ENCODE measurements around the gene NELFA. TPM values are rescaled to one million over a fixed set of nuclear protein-coding genes. Genes with fewer than 3 reads are reported as not detected.

Gene NELFA
- total RNA-seq, 1 experiment from 2014 or later = 56.1 TPM

DNA sequence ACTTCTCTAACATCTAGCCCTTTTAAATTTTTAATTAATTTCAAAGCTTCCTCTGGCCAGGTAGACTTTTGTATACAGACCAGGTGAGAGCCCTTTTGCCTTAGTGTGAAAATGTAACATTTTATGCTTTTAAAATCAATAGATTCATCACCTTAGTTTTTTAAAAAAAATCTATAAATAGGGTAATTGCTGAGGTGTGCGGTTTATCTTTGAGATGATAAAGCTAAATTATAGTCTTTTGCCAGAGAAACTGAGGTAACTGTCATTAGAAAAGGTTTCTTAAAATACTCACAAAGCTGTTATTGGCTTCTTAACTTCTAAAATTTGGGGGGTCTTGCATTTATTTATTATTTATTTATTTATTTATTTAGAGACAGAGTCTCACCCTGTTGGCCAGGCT lies 62.9 kb downstream of the NELFA start:
- Histone ChIP-seq H3K79me2 (ENCODE audit: insufficient read depth, low read length) (peaks cover 41% of the 10 kb centered on the region), H3K36me3 (ENCODE audit: control insufficient read depth in 1 of 2, insufficient read depth in 2 of 2, low read length in 2 of 2) (peaks cover 18 to 30% of the 10 kb centered on the region in 2 experiments), H3K4me2 (ENCODE audit: low read length) (no peak overlapping the region), H3K27ac (ENCODE audit: low read depth, low read length) (no peak overlapping the region), H3K27me3 (ENCODE audit: insufficient read depth, low read length) (no peaks in the 10 kb centered on the region), H3K4me3 (replicated peaks in 1 of 2; ENCODE audit: low read depth in 1 of 2, low read length in 2 of 2) (no peak overlapping the region), H2AFZ (ENCODE audit: low read depth, low read length, poor library complexity, severe bottlenecking) (no peak overlapping the region), H4K20me1 (ENCODE audit: insufficient read depth) (peaks cover 2% of the 10 kb centered on the region; the same call in 1 of the 2 replicates), H3K9me2 (ENCODE audit: insufficient read depth) (no peaks in the 10 kb centered on the region), H3K4me1 (ENCODE audit: control insufficient read depth in 1 of 2, insufficient read depth in 2 of 2, low read length in 2 of 2) (peaks cover 0 to 5% of the 10 kb centered on the region in 2 experiments; a peak in 2 of 4 replicates), H3K9ac (ENCODE audit: low read length) (no peak overlapping the region), H3K9me3 (ENCODE audit: control insufficient read depth in 1 of 2, insufficient read depth in 1 of 2, low read depth in 1 of 2, low read length in 2 of 2) (no peaks in the 10 kb centered on the region)
- intact Hi-C loops (cut with micrococcal nuclease) = no loop called here
- CTCF ChIA-PET = no interaction called here
- no peak for TF ChIP-seq ZFX (IDR thresholded peaks at IDR 0.05)
- TF ChIP-seq, protein P1, sequence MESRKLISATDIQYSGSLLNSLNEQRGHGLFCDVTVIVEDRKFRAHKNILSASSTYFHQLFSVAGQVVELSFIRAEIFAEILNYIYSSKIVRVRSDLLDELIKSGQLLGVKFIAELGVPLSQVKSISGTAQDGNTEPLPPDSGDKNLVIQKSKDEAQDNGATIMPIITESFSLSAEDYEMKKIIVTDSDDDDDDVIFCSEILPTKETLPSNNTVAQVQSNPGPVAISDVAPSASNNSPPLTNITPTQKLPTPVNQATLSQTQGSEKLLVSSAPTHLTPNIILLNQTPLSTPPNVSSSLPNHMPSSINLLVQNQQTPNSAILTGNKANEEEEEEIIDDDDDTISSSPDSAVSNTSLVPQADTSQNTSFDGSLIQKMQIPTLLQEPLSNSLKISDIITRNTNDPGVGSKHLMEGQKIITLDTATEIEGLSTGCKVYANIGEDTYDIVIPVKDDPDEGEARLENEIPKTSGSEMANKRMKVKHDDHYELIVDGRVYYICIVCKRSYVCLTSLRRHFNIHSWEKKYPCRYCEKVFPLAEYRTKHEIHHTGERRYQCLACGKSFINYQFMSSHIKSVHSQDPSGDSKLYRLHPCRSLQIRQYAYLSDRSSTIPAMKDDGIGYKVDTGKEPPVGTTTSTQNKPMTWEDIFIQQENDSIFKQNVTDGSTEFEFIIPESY (IDR thresholded peaks at IDR 0.05; ENCODE audit: extremely low read depth, insufficient replicate concordance, low read length) = no peak
- TF ChIP-seq, protein P2, sequence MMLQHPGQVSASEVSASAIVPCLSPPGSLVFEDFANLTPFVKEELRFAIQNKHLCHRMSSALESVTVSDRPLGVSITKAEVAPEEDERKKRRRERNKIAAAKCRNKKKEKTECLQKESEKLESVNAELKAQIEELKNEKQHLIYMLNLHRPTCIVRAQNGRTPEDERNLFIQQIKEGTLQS (IDR thresholded peaks at IDR 0.05) = no peak
- no peak for TF ChIP-seq ZNF274 (IDR thresholded peaks at IDR 0.05; ENCODE audit: low read depth, low read length)
- TF ChIP-seq POLR2AphosphoS5 (IDR thresholded peaks at IDR 0.05; ENCODE audit: low read depth, low read length) = no peak
- TF ChIP-seq ELF1 (IDR thresholded peaks at IDR 0.05; ENCODE audit: borderline replicate concordance, low read depth) = no peak
- no peak for TF ChIP-seq TCF7L2 (IDR thresholded peaks at IDR 0.05; ENCODE audit: borderline replicate concordance, extremely low read depth, insufficient read depth, insufficient read length)
- TF ChIP-seq, protein P3, sequence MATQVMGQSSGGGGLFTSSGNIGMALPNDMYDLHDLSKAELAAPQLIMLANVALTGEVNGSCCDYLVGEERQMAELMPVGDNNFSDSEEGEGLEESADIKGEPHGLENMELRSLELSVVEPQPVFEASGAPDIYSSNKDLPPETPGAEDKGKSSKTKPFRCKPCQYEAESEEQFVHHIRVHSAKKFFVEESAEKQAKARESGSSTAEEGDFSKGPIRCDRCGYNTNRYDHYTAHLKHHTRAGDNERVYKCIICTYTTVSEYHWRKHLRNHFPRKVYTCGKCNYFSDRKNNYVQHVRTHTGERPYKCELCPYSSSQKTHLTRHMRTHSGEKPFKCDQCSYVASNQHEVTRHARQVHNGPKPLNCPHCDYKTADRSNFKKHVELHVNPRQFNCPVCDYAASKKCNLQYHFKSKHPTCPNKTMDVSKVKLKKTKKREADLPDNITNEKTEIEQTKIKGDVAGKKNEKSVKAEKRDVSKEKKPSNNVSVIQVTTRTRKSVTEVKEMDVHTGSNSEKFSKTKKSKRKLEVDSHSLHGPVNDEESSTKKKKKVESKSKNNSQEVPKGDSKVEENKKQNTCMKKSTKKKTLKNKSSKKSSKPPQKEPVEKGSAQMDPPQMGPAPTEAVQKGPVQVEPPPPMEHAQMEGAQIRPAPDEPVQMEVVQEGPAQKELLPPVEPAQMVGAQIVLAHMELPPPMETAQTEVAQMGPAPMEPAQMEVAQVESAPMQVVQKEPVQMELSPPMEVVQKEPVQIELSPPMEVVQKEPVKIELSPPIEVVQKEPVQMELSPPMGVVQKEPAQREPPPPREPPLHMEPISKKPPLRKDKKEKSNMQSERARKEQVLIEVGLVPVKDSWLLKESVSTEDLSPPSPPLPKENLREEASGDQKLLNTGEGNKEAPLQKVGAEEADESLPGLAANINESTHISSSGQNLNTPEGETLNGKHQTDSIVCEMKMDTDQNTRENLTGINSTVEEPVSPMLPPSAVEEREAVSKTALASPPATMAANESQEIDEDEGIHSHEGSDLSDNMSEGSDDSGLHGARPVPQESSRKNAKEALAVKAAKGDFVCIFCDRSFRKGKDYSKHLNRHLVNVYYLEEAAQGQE (IDR thresholded peaks at IDR 0.05; ENCODE audit: low read depth) = no peak
- no peak for TF ChIP-seq POLR2A (IDR thresholded peaks at IDR 0.05; ENCODE audit: borderline replicate concordance, extremely low read depth, insufficient read depth, insufficient read length)
- DNase-seq (ENCODE audit: low read depth, low spot score) = no peak
- RAD21 ChIA-PET (ENCODE audit: low non-redundant PET in 1 of 2, low total read pairs in 2 of 2, uncharacterized antibody in 2 of 2, unreplicated experiment in 2 of 2) = no interaction called here
- POLR2A ChIA-PET = no interaction called here
- no TSS peak for BruUV-seq (replicated peaks)
- no peak for ATAC-seq

All from HCT116 (cell line).